ENCODE results near the gene RASEF.

Gene RASEF

GRCh38 chr9:83047839-83048775 is 14.8 kb downstream of the RASEF start:
- DNase-seq: no peak

DNA sequence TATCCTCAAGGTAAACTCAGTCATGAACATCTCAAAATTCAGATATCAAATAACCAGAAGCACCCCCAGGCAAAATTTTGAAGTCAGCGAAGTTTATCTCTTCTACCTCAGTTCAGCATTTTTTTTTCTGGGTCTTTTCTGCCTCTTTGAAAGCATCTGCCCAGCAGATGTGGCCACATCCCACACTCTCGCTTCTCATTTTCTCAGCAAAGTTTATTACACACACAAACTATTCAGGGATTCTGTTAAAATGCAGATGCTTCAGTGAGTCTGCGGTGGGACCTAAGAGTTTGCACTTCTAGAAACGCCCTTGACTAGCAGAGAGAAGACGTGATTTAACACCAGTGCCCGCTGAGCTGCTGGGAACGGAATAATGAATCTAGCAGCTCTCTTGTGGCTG is 19.3 kb downstream of the RASEF start:
- no peak for DNase-seq

DNA sequence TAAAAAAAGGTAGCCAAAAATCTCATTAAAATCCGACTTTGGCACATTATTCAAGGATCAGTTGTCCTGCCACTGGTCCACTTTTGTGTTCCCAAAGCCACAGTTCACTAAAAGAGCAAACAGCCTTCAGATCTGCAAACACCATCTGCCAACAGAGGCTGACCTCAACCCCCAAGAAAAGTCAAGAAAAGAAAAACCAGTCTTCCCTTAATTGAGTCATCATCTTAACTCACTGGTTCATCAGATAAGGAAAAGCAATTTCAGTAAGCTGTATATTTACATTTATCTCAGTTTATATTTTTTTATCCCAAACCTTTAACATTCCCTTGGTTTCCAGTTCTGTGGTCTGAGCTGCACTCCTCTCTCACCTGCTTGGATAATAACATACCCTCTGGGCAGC is 21.2 kb downstream of the RASEF start:
- DNase-seq: no peak

DNA sequence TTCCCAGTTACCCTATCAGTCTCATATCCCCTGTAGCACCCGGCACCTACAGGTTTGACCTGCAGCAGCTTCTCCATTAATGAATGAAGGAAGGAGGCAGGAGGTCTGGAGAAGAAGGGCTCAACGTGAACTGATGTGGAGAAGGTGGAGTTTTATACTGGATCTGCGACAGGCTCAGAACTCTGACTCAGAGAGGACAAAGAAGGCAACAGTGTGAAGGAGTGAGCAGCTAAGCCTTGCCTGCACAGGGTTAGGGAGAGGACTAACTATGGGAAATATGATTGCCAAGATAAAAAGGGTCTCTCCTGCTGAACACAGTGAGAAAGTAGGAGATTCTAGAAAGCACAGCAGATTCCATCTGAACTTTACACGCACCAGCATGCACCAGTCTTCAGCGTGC is 23.6 kb downstream of the RASEF start:
- no peak for DNase-seq

DNA sequence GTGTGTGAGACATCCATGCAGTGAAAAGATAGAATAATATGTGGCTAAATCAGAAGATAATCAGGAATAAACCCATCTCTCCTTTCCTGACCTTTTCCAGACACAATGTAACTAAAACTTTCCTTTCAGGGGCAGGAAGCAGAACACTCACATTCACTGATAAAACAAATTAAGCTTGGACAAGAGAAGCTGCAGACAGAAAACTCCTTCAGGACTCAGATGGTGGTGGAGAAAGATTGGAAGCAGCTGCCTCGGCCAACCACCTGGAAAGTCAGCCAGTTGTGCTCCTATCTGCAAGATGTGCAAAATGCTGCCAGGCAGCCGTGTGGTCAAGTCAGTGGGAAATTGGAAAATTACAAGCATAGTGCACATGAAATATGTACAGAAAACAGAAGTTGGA is 26.9 kb downstream of the RASEF start:
- no peak for DNase-seq

GRCh38 chr9:83035143-83035542 is 27.8 kb downstream of the RASEF start:
- DNase-seq: no peak

GRCh38 chr9:83034587-83034986 is 28.4 kb downstream of the RASEF start:
- no peak for DNase-seq

DNA sequence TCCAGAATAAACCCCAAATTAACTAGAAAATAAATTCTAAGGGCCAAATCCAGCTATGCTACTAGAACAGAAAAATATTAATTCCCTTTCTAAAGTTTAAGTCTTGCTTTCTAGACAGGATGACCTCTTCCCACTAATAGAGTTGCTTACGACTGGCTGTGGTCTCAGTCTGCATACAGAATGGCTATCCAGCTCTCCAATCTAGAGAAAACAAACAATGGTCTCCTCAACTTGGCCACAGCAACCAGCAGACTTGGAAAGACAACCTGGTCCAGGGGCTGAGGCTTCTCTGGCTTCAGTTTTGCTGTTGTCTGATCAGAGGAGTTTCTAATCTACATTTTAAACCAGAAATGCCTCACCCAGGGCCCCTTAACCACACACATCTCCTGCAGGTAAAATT is 28.9 kb downstream of the RASEF start:
- DNase-seq: no peak

DNA sequence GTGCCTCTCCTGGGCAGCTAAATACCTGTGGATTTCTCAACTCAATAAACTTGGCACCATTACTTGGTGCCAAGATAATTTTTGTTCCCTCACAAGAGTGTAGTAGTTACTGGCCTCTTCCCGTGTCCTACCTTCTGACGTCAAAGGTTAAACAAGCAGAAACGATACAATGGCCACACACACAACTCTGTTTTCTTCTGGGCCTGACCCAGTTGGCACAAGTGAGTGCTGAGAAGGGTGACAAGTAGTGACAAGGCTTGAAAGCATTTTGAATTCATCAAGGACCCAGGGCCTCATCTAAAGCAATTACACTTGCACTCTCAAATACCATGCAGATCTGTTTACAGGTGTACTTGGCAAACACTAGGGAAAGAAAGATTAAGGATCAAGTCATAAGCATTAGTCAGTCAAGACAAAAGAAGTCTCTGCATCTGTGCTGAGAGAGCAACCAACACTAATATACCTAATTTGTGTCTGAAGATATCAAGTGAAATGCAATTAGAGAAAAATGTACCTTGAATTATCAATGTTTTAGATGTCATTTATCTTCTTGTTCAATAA is 30.8 kb downstream of the RASEF start:
- DNase-seq: no peak

GRCh38 chr9:83030391-83031107 is 32.4 kb downstream of the RASEF start:
- no peak for DNase-seq

DNA sequence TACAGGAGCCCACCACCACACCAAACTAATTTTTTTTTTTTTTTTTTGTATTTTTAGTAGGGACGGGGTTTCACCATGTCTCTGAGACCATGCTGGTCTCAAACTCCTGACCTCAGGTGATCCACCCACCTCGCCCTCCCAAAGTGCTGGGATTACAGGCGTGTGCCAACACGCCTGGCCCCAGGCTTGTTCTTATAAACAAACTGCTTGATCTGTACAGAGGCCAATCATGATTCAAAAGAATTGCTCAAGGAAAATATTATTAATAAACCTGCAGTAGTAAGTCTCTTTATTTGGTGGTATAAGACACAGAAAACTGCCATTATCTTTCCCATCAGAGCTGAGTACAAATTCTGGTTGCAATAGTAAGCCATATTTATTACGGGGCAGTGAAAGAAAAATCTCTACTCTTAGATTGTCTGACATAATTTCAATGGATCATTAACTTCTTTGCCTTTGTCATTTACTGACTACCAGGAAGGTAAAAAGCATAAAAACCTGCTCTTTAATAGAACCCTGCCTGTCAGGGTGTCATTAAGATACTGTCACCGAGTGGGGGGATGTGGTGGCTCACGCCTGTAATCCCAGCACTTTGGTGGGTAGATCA is 33.3 kb downstream of the RASEF start:
- no peak for DNase-seq

DNA sequence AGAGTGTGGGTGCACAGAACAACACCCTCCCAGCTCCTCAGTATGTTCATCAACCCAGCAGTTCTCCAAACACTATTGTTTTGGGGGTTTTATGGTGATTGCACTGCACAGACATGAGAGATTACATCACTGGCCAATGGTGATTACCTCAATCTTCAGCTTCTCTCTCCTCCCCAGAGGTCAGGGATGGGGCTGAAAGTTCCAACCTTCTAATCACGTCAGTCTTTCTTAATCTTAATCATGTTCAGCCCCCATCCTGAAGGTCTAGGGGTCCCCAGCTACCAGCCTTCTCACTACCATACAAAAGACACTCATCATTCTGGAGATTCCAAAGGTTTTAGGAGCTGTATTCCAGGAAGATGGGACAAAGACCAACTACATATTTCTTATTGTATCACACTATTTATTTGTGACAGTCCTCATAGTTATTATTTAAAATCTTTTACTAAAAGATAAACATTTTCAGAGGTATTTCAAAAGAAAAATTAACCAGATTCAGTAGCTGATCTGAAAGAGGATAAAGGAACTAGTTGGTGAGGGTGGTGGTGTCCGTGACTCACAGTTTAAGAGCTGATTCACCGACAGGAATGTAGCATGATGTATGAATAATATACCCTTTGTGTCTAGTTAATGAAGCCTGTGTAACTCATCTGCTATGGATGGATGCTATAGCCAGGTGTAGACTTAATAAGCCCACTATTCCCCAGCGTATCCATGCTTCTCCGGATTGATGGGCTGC is 35.6 kb downstream of the RASEF start:
- DNase-seq: no peak

DNA sequence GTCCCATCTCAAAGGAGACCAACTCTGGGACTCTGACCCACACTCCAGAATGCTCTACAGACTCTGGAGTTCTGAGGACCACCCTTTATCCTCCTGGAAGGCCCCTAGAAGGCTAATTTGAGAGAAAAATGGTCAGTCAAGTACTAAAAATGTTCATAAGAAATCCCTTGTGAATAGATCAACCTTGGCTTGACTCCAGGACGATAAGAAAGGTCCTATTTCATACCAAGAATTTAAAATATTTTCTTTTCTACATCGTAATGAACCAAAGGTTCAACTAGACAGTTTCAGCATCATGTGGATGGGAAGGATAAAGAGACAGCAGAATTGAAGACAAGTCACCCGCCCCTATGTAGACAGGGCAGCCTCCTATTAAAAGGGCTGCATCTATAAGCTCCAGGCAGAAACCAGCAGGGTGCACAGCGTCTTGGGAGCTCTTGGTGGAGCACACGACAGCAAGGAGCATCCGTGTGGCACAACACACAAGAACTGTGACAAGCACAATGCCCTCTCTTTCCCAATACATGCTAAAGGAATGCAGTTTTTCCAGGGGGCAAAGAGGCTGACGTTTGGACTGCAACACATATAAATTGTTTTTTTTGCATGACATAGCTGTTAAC is 38.3 kb downstream of the RASEF start:
- no peak for DNase-seq

DNA sequence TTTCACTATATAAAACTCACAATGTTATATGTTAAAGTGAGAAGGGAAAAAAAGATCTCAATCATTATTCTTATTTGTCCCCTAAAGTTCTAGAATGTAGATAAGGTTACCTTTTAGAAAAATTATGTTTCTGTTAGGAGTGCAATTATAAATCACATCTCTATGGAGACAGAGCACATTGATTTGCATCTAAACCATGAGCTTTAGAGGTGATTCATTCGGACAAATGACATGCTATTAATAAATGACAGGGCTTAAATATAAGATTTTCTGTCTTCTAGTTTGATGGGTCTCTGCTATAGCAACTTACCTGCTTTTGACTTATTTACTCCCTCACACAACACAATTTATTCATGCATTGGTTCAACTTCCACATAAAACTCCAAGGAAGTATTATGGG is 39.8 kb downstream of the RASEF start:
- no peak for DNase-seq

DNA sequence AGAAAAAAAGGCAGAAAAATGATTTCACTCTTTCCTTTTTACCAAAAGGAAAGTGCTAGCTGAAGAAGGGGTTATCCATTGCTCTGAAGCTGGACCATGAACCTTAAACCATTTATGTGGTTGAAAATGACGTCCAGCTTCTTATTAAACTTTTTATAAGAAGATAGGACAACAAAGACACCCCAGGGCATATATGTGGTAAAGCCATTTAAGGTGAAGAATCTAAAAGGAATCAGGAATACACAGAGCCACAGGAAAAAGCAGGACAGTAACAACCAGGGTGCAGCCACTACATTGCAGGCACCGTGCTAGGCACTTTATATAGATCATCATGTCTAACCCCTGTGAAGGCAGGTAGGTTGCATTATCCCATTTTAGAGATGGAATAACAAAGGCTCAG is 42.1 kb downstream of the RASEF start:
- no peak for DNase-seq

- no peak for DNase-seq
Measured at GRCh38 chr9:83020327-83020726, 42.6 kb downstream of the RASEF start.

GRCh38 chr9:83019246-83019645 is 43.7 kb downstream of the RASEF start:
- no peak for DNase-seq

DNA sequence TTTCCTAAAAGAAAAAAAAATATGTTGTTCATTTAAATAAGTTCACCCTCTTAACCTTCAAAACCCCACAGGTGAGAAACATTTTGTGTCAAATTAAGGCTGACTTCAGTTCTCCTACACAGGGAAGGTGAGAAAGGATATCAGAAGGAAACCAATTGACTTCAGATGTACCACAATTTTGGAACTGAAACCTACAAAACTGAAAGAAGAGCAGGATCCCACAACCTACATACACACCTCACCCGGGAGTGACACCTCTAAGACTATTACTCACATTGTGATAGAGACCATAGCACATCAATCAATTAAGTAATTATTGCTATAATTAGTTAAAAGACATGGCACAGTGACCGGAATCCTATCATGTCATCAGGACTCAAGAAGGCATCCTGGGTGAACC is 47.0 kb downstream of the RASEF start:
- no peak for DNase-seq

- DNase-seq: no peak
Measured at GRCh38 chr9:83013867-83014605, 48.9 kb downstream of the RASEF start.

- no peak for DNase-seq
Measured at GRCh38 chr9:83012922-83013838, 49.8 kb downstream of the RASEF start.
